DOHH2 (cell line): ENCODE data around the gene MAP2K7.

ENCODE experiments used
- H3F3A ChIP-seq: fragments of 200-600 bp; sonication (generic), shearing (Covaris generic); 2 replicates; pipeline ENCODE4 v1.6.0; 2016; ENCODE audit warnings: antibody characterized with exemption, mild to moderate bottlenecking; ENCODE audit not compliant: control insufficient read depth, insufficient read depth
- H3K27ac ChIP-seq: fragments of 200-600 bp; sonication (generic); 2 replicates; pipeline ENCODE4 v1.5.1; 2014; ENCODE audit warnings: low read depth, mild to moderate bottlenecking, low read length, moderate library complexity
- H3K27me3 ChIP-seq: fragments of 200-600 bp; sonication (generic); 2 replicates; pipeline ENCODE4 v1.6.1; 2014; ENCODE audit warnings: mild to moderate bottlenecking, low read length, mixed read lengths; ENCODE audit not compliant: control insufficient read depth
- H3K36me3 ChIP-seq: fragments of 200-600 bp; sonication (generic); 2 replicates; pipeline ENCODE4 v1.6.1; 2014; ENCODE audit warnings: mild to moderate bottlenecking, low read length, moderate library complexity, mixed read lengths; ENCODE audit not compliant: control insufficient read depth
- H3K4me1 ChIP-seq: fragments of 200-600 bp; sonication (generic); 2 replicates; pipeline ENCODE4 v1.6.1; 2014; ENCODE audit warnings: mild to moderate bottlenecking, low read length, mixed read lengths; ENCODE audit not compliant: control insufficient read depth
- H3K4me2 ChIP-seq: fragments of 200-600 bp; sonication (generic); 2 replicates; pipeline ENCODE4 v1.6.0; 2014; ENCODE audit warnings: mild to moderate bottlenecking, low read length, moderate library complexity
- H3K4me3 ChIP-seq: fragments of 200-600 bp; sonication (generic); 2 replicates; pipeline ENCODE4 v1.5.1; 2014; ENCODE audit warnings: mild to moderate bottlenecking, low read length, mixed read lengths
- H3K79me2 ChIP-seq: fragments of 200-600 bp; sonication (generic); 2 replicates; pipeline ENCODE4 v1.6.1; 2014; ENCODE audit warnings: mild to moderate bottlenecking, low read length, mixed read lengths; ENCODE audit not compliant: control insufficient read depth
- H3K9me2 ChIP-seq: fragments of 200-600 bp; sonication (generic); replicated peaks from 2 replicates; pipeline ENCODE4 v1.6.1; 2014; ENCODE audit warnings: mild to moderate bottlenecking, low read length, mixed read lengths; ENCODE audit not compliant: control insufficient read depth
- H3K9me3 ChIP-seq: fragments of 200-600 bp; sonication (generic); 2 replicates; pipeline ENCODE4 v1.6.1; 2014; ENCODE audit warnings: antibody characterized with exemption, low read length, mixed read lengths; ENCODE audit not compliant: control insufficient read depth, insufficient read depth
- H4K20me1 ChIP-seq: fragments of 200-600 bp; sonication (generic); 2 replicates; pipeline ENCODE4 v1.6.0; 2014; ENCODE audit warnings: low read depth, mild to moderate bottlenecking, antibody characterized with exemption, low read length, moderate library complexity; ENCODE audit not compliant: control insufficient read depth, insufficient read depth
- EZH2phosphoT487 ChIP-seq: fragments of 200-600 bp; sonication (generic); IDR thresholded peaks from 2 replicates; pipeline ENCODE4 v1.6.1; 2017; ENCODE audit warnings: borderline replicate concordance, mild to moderate bottlenecking, antibody characterized with exemption, low read length, moderate library complexity, mixed read lengths
- TF ChIP-seq, protein P1 (sequence below): fragments of 200-600 bp; sonication (generic); IDR thresholded peaks from one replicate; pipeline ENCODE4 v1.5.1; 2014; ENCODE audit warnings: antibody characterized with exemption, mild to moderate bottlenecking, low read depth, low read length; ENCODE audit not compliant: poor library complexity, severe bottlenecking

The MAP2K7 gene

GRCh38 chr19:7961920-7962626, 58.4 kb downstream of the MAP2K7 start:
- Histone ChIP-seq H3K4me1 (no peaks in the 10 kb centered on the region), H3K79me2 (no peaks in the 10 kb centered on the region), H3K27me3 (no peaks in the 10 kb centered on the region), H4K20me1 (no peaks in the 10 kb centered on the region), H3K9me2 (no peaks in the 10 kb centered on the region), H3K4me2 (no peak overlapping the region), H3K36me3 (peaks cover 71% of the 10 kb centered on the region), H3K9me3 (no peaks in the 10 kb centered on the region), H3K4me3 (no peak overlapping the region), H3K27ac (no peak overlapping the region), H3F3A (peaks cover 12% of the 10 kb centered on the region)
- TF ChIP-seq, protein P1, sequence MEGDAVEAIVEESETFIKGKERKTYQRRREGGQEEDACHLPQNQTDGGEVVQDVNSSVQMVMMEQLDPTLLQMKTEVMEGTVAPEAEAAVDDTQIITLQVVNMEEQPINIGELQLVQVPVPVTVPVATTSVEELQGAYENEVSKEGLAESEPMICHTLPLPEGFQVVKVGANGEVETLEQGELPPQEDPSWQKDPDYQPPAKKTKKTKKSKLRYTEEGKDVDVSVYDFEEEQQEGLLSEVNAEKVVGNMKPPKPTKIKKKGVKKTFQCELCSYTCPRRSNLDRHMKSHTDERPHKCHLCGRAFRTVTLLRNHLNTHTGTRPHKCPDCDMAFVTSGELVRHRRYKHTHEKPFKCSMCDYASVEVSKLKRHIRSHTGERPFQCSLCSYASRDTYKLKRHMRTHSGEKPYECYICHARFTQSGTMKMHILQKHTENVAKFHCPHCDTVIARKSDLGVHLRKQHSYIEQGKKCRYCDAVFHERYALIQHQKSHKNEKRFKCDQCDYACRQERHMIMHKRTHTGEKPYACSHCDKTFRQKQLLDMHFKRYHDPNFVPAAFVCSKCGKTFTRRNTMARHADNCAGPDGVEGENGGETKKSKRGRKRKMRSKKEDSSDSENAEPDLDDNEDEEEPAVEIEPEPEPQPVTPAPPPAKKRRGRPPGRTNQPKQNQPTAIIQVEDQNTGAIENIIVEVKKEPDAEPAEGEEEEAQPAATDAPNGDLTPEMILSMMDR = no peak
- no peak for TF ChIP-seq EZH2phosphoT487

DNA sequence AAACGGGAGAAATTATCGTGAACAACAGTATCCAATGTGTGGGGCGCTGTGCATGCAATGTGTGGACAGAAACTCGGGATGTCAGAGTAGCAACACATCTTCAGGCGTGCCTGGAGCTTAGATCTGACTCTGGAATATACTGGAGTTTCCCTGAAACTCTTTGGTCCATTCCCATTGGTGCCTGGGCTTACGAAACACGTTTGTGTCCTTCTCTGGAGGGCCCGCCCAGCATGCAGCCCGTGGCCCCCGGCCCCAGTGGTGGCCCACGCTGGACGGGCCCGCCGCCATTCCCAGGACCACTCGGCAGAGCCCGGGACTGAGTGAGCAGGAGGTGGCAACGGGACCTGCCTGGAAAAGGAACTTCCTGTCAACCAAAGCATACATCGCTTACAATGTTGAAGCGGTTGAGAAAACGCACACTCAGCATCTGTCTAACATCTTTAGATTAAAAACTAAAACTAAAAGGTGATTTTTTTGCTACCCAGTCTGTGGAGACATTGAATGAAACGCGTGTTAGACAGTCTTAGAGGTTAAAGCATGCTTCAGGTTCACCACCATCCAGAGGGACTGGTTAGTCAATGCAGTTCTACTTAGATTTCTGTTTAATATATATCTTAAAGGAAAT, 59.1 kb downstream of the MAP2K7 start:
- no peaks in the 10 kb centered on the region for H3K79me2 ChIP-seq
- H4K20me1 ChIP-seq = no peaks in the 10 kb centered on the region
- no peak overlapping the region for H3K27ac ChIP-seq
- no peak overlapping the region for H3K4me3 ChIP-seq
- no peaks in the 10 kb centered on the region for H3K4me1 ChIP-seq
- TF ChIP-seq, protein P1 = no peak
- TF ChIP-seq EZH2phosphoT487 = no peak
- H3K9me3 ChIP-seq = no peaks in the 10 kb centered on the region
- H3K4me2 ChIP-seq = no peak overlapping the region
- no peaks in the 10 kb centered on the region for H3K9me2 ChIP-seq
- H3K27me3 ChIP-seq = no peaks in the 10 kb centered on the region
- H3K36me3 ChIP-seq = peaks cover 77% of the 10 kb centered on the region
- H3F3A ChIP-seq = peaks cover 12% of the 10 kb centered on the region

GRCh38 chr19:7963566-7963965, 59.9 kb downstream of the MAP2K7 start:
- no peak overlapping the region for H3K4me3 ChIP-seq
- no peak overlapping the region for H3K27ac ChIP-seq
- 0 out of 2 replicates have a peak, but pooled peaks cover 3% of the 10 kb centered on the region for H4K20me1 ChIP-seq
- TF ChIP-seq, protein P1 = no peak
- no peak for TF ChIP-seq EZH2phosphoT487
- peaks cover 85% of the 10 kb centered on the region for H3K36me3 ChIP-seq
- no peaks in the 10 kb centered on the region for H3K27me3 ChIP-seq
- H3K79me2 ChIP-seq = no peaks in the 10 kb centered on the region
- H3K9me3 ChIP-seq = no peaks in the 10 kb centered on the region
- H3K4me2 ChIP-seq = no peak overlapping the region
- H3F3A ChIP-seq = peaks cover 12% of the 10 kb centered on the region
- H3K4me1 ChIP-seq = no peaks in the 10 kb centered on the region
- H3K9me2 ChIP-seq = no peaks in the 10 kb centered on the region
